ENCODE data around the gene SLCO1A2. TPM values are rescaled to one million over a fixed set of nuclear protein-coding genes. Genes with fewer than 3 reads are reported as not detected.
"Not testable (repeated sequence)": the region's sequence is repeated elsewhere in the genome, so short reads cannot be mapped to it uniquely, and the experiment has no call there.

SLCO1A2 gene
- total RNA-seq, 1 donor from 2014 or later = 2.4 TPM

GRCh38 chr12:21370845-21371449 is 36.2 kb upstream of the SLCO1A2 start:
- H3K36me3 Mint-ChIP-seq (ENCODE audit: unreplicated experiment) = no peaks in the 10 kb centered on the region
- no peak for TF ChIP-seq CTCF (IDR thresholded peaks at IDR 0.05)
- DNase-seq (ENCODE audit: extremely low spot score, unreplicated experiment) = no peak
- no peaks in the 10 kb centered on the region for H3K9me3 Mint-ChIP-seq (ENCODE audit: unreplicated experiment)
- no peak overlapping the region for H3K4me3 Mint-ChIP-seq (ENCODE audit: unreplicated experiment)
- no peaks in the 10 kb centered on the region for H3K27me3 Mint-ChIP-seq (ENCODE audit: unreplicated experiment)
- peaks cover 20% of the 10 kb centered on the region for H3K4me1 Mint-ChIP-seq (ENCODE audit: unreplicated experiment)
- H3K27ac Mint-ChIP-seq (ENCODE audit: unreplicated experiment) = no peak overlapping the region

- peak overlapping the region; percentile 12 for H3K27ac Mint-ChIP-seq (ENCODE audit: unreplicated experiment)
- no peak overlapping the region for H3K4me3 Mint-ChIP-seq (ENCODE audit: unreplicated experiment)
- H3K4me1 Mint-ChIP-seq (ENCODE audit: unreplicated experiment) = peaks cover 20% of the 10 kb centered on the region
Measured at GRCh38 chr12:21369141-21369980, 34.6 kb upstream of the SLCO1A2 start.

GRCh38 chr12:21360632-21361031 is 25.9 kb upstream of the SLCO1A2 start:
- H3K4me3 Mint-ChIP-seq (ENCODE audit: unreplicated experiment) = not testable (repeated sequence)

More at GRCh38 chr12:21369141-21369980, 34.6 kb upstream of the SLCO1A2 start:
- H3K36me3 Mint-ChIP-seq (ENCODE audit: unreplicated experiment) = no peaks in the 10 kb centered on the region
- no peaks in the 10 kb centered on the region for H3K27me3 Mint-ChIP-seq (ENCODE audit: unreplicated experiment)
- no peaks in the 10 kb centered on the region for H3K9me3 Mint-ChIP-seq (ENCODE audit: unreplicated experiment)
- DNase-seq (ENCODE audit: extremely low spot score, unreplicated experiment) = no peak
- no peak for TF ChIP-seq CTCF (IDR thresholded peaks at IDR 0.05)

DNA sequence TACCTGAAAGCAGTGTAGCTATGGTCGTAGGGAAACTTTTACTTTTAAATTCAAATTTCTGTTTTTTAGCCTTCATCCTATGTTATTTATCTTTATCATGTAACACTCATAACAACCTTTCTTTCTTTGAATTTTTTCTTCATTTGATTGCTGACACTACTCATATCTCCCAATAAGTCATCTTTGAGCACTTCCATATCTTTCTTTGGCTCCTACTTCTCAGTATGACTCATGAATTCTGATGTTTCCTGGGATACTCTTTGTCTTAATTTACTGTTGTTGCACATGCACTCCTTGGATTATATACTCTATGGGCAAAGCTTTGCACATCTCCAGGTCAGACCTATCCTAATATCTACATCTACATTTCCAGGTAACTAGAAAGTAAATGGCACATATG is 19.9 kb upstream of the SLCO1A2 start:
- TF ChIP-seq CTCF (IDR thresholded peaks at IDR 0.05) = no peak
- H3K4me3 Mint-ChIP-seq (ENCODE audit: unreplicated experiment) = no peak overlapping the region

More at GRCh38 chr12:21360632-21361031, 25.9 kb upstream of the SLCO1A2 start:
- not testable (repeated sequence) for H3K27me3 Mint-ChIP-seq (ENCODE audit: unreplicated experiment); DNase-seq (ENCODE audit: extremely low spot score, unreplicated experiment); H3K27ac Mint-ChIP-seq (ENCODE audit: unreplicated experiment); H3K4me1 Mint-ChIP-seq (ENCODE audit: unreplicated experiment); H3K36me3 Mint-ChIP-seq (ENCODE audit: unreplicated experiment)
- peaks cover 13% of the 10 kb centered on the region for H3K9me3 Mint-ChIP-seq (ENCODE audit: unreplicated experiment)

GRCh38 chr12:21353948-21354347 is 19.2 kb upstream of the SLCO1A2 start:
- no peak for TF ChIP-seq CTCF (IDR thresholded peaks at IDR 0.05)
- Mint-ChIP-seq H3K27ac (ENCODE audit: unreplicated experiment) (no peak overlapping the region), H3K4me3 (ENCODE audit: unreplicated experiment) (no peak overlapping the region), H3K36me3 (ENCODE audit: unreplicated experiment) (no peaks in the 10 kb centered on the region), H3K27me3 (ENCODE audit: unreplicated experiment) (no peaks in the 10 kb centered on the region), H3K4me1 (ENCODE audit: unreplicated experiment) (no peaks in the 10 kb centered on the region), H3K9me3 (ENCODE audit: unreplicated experiment) (no peaks in the 10 kb centered on the region)
- no peak for DNase-seq (ENCODE audit: extremely low spot score, unreplicated experiment)

More for the DNA sequence above, 19.9 kb upstream of the SLCO1A2 start:
- DNase-seq (ENCODE audit: extremely low spot score, unreplicated experiment) = no peak
- Mint-ChIP-seq H3K27me3 (ENCODE audit: unreplicated experiment) (no peaks in the 10 kb centered on the region), H3K9me3 (ENCODE audit: unreplicated experiment) (no peaks in the 10 kb centered on the region), H3K4me1 (ENCODE audit: unreplicated experiment) (no peaks in the 10 kb centered on the region), H3K27ac (ENCODE audit: unreplicated experiment) (no peak overlapping the region), H3K36me3 (ENCODE audit: unreplicated experiment) (no peaks in the 10 kb centered on the region)
